Effector memory CD4-positive, alpha-beta T cell (primary cell): Measurements from ENCODE around the gene ADRB1.

ENCODE experiments used
- DNase-seq, 3 donors: peaks; one replicate each; pipeline ENCODE4 v3.0.0-alpha.2; 2020
- H3K27ac ChIP-seq: 2 replicates; pipeline ENCODE4 v1.7.0; 2013; ENCODE audit warnings: mild to moderate bottlenecking, low read length, moderate library complexity; ENCODE audit not compliant: insufficient read depth, poor library complexity, severe bottlenecking
- H3K27me3 ChIP-seq: replicated peaks from 2 replicates; pipeline ENCODE4 v1.7.0; 2013; ENCODE audit warnings: mild to moderate bottlenecking, low read length; ENCODE audit not compliant: insufficient read depth, control insufficient read depth, poor library complexity, severe bottlenecking
- H3K36me3 ChIP-seq: 2 replicates; pipeline ENCODE4 v1.7.0; 2013; ENCODE audit warnings: mild to moderate bottlenecking, low read length, moderate library complexity; ENCODE audit not compliant: control insufficient read depth, insufficient read depth
- H3K4me1 ChIP-seq: 2 replicates; pipeline ENCODE4 v1.7.0; 2013; ENCODE audit warnings: low read length, mild to moderate bottlenecking; ENCODE audit not compliant: control insufficient read depth, insufficient read depth, poor library complexity, severe bottlenecking
- H3K4me3 ChIP-seq: 2 replicates; pipeline ENCODE4 v1.7.0; 2013; ENCODE audit warnings: low read length, low read depth, mild to moderate bottlenecking; ENCODE audit not compliant: insufficient read depth, poor library complexity, severe bottlenecking
- H3K9me3 ChIP-seq: 2 replicates; pipeline ENCODE4 v1.7.0; 2013; ENCODE audit warnings: mild to moderate bottlenecking, low read length, moderate library complexity; ENCODE audit not compliant: control insufficient read depth

Gene ADRB1

DNA sequence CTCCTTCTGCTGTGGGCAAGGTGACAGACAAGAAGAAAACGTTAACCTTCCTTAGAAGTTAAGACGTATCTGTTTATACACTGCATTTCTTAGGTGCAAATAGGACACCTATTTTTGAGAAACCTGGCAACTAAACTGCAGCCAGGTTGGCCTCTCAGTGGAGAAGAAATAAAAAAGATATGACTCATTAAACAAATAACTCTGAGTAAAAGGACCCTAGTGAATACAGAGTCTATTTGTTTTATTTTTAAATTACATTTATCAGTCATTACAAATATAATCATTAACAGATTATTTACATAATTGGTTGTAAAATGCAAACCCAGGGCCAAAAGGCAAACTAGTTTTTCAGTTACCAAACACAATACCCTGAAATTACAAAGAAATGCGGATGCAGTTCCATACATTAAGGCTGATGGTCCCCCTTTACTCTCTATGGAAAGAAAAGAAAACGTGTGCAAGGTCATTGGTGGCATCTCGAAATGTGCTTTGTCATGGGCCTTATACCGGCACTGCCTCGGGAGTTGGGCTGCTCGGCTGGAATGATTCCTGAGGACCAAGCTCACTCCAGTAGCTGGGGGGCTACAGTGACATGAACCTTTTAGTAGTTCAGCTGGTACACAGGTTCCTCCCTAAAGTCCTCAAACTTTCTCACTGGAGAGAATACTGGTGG is 38.4 kb downstream of the ADRB1 start:
- no peak for DNase-seq
- Histone ChIP-seq H3K4me1 (no peaks in the 10 kb centered on the region), H3K4me3 (no peak overlapping the region), H3K9me3 (no peaks in the 10 kb centered on the region), H3K27me3 (no peaks in the 10 kb centered on the region), H3K36me3 (no peaks in the 10 kb centered on the region), H3K27ac (no peak overlapping the region)

DNA sequence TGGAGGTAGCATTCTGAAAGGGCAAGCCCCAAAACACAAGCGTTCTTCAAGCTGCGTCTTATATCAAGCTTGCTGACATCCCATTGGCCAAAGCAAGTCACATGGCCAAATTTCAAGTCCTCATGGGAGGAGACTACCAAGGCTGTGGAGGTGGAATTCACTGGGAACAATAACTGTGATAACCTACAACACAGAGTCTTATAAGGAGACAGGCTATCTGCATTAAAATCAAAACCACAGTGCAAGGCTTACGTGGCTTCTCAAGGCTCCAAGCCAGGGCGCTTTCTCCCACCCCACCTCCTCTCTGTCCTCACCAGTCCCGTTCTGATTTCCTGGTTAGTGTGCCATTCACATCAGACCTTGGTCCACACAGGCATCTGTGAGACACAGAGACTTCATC is 39.4 kb downstream of the ADRB1 start:
- Histone ChIP-seq H3K4me1 (no peaks in the 10 kb centered on the region), H3K27me3 (no peaks in the 10 kb centered on the region), H3K27ac (no peak overlapping the region), H3K9me3 (no peaks in the 10 kb centered on the region), H3K36me3 (no peaks in the 10 kb centered on the region), H3K4me3 (no peak overlapping the region)
- no peak for DNase-seq

DNA sequence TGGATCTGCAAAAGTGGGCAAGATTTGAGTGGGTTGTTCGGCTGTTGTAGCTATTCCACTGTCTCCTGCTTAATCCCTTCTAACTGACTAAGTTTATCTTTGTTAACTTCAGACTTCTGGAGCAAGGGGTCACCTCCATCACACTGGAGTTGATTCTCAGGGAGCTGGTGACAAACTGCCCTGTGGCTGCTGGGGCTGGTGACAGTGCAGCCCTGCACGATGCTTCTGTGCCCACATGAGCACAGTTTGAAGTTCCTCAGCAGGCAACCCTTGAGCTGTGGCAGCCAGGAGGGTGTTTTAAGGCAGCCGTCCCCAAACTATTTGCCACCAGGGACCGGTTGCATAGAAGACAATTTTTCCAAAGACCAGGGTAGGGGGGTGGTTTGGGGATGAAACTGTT is 40.5 kb downstream of the ADRB1 start:
- Histone ChIP-seq H3K9me3 (no peaks in the 10 kb centered on the region), H3K4me3 (no peak overlapping the region), H3K27ac (no peak overlapping the region), H3K27me3 (no peaks in the 10 kb centered on the region), H3K36me3 (no peaks in the 10 kb centered on the region), H3K4me1 (no peaks in the 10 kb centered on the region)
- DNase-seq = no peak

DNA sequence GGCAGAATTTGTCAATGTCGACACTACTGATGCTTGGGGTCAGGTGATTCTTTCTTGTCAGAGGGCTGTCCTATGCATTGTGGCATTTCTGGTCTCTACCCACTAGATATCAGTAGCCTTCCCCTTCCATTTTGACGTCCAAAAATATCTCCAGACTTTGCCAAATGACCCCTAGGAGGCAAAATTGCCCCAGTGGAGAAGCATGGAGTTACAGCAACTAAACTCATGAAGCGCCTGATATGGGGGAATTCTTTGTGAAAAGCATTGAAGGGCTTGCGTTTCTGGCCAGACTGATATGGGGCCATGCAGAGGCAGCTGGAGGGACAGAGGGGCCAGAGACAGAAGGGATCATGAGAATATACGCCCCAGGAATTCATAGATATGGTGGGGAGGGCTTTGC is 43.6 kb downstream of the ADRB1 start:
- Histone ChIP-seq H3K36me3 (no peaks in the 10 kb centered on the region), H3K27ac (no peak overlapping the region), H3K27me3 (no peaks in the 10 kb centered on the region), H3K4me1 (no peaks in the 10 kb centered on the region), H3K9me3 (no peaks in the 10 kb centered on the region), H3K4me3 (no peak overlapping the region)
- DNase-seq = no peak

GRCh38 chr10:114087655-114088054 is 44.0 kb downstream of the ADRB1 start:
- no peaks in the 10 kb centered on the region for H3K4me1 ChIP-seq
- no peak overlapping the region for H3K4me3 ChIP-seq
- H3K27me3 ChIP-seq = no peaks in the 10 kb centered on the region
- H3K27ac ChIP-seq = no peak overlapping the region
- no peaks in the 10 kb centered on the region for H3K36me3 ChIP-seq
- no peaks in the 10 kb centered on the region for H3K9me3 ChIP-seq
- no peak for DNase-seq

- no peak overlapping the region for H3K27ac ChIP-seq
Observed at GRCh38 chr10:114094795-114095194, 51.1 kb downstream of the ADRB1 start.

GRCh38 chr10:114095559-114096337 is 52.1 kb downstream of the ADRB1 start:
- Histone ChIP-seq H3K4me3 (no peak overlapping the region), H3K4me1 (peaks cover 9% of the 10 kb centered on the region), H3K9me3 (no peaks in the 10 kb centered on the region), H3K27me3 (peaks cover 3% of the 10 kb centered on the region), H3K27ac (no peak overlapping the region), H3K36me3 (no peaks in the 10 kb centered on the region)
- no peak for DNase-seq

More at GRCh38 chr10:114094795-114095194, 51.1 kb downstream of the ADRB1 start:
- Histone ChIP-seq H3K4me3 (no peak overlapping the region), H3K9me3 (no peaks in the 10 kb centered on the region), H3K36me3 (no peaks in the 10 kb centered on the region), H3K4me1 (peaks cover 7% of the 10 kb centered on the region), H3K27me3 (no peaks in the 10 kb centered on the region)
- DNase-seq = no peak
